Limb (tissue), 2 donors: ENCODE measurements around the gene ISYNA1.

Experiments used
- DNase-seq, 2 donors: peaks; one replicate each; pipeline ENCODE4 v3.0.0-alpha.2; 2016; ENCODE audit errors: extremely low spot score in 2 of 2

Gene ISYNA1

DNA sequence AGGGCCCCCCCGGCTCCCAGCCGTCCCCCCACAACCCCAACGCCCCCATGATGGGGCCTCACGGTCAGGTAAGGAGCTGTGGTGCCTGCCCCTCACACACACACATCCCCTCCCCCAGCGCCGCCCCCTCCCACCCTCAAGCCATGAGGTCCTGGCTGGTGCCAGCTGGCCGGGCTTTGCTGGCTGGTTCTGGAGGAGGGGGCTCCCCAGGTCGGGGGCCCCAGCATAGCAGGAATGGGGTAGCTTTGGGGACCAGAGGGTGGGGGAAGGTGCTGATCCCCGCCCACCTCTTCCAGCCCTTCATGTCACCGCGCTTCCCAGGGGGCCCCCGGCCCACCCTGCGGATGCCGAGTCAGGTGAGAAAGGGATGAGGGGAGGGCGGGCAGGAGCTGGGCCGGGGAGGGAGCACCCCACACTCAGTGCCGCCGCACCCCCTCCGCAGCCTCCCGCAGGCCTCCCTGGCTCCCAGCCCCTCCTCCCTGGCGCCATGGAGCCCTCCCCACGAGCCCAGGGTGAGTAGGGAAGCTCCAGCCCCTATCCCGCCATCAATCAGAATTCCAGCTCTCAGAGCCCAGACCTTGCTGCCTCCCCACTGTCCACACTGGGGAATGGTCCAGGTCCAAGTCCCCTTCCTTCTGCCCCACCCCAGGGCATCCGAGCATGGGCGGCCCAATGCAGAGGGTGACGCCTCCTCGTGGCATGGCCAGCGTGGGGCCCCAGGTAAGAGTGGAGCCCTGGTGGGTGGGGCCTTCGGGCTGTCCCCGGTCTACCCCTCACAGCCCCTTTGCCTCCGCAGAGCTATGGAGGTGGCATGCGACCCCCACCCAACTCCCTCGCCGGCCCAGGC, 6.4 kb downstream of the ISYNA1 start:
- DNase-seq = no peak

- no peak for DNase-seq
Measured at GRCh38 chr19:18430417-18431144, 7.4 kb downstream of the ISYNA1 start.

DNA sequence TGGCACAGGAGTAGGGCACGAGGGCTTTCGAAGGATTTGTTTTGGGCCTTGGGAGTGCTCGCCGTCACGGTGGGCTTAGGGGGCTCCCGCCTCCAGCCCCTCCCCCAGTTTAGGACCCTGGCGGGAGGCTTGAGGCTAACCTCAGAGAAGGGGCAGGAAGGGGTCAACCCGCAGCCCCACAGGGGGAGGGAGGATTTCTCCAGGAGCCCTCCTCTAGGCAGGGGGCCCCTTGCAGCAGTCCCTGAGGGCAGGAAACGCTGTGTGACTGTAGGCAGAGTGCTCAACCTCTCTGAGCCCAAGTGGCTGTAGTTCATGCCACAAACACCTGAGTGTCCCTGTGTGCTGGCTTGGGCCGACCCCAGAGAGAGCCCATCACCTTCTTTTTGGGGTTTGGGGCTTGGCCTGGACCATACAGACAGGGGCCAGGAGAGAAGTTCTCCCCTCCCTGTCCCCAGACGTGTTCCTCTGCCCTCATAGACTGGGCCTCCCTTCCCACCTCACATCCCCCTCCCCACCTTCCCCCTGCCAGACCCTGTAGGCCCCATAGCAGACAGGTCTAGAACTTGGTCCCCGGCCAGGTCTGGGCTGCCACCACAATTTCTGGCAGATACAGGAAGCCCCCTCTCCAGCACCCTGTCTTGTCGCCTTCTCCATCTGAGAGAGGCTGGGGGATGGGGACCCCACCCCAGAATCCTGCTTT, 8.1 kb downstream of the ISYNA1 start:
- no peak for DNase-seq

- peak; percentile 86 to 92 for DNase-seq
Measured at GRCh38 chr19:18428787-18429674, 8.9 kb downstream of the ISYNA1 start.

- DNase-seq = no peak
Measured at GRCh38 chr19:18428173-18428786, 9.7 kb downstream of the ISYNA1 start.

DNA sequence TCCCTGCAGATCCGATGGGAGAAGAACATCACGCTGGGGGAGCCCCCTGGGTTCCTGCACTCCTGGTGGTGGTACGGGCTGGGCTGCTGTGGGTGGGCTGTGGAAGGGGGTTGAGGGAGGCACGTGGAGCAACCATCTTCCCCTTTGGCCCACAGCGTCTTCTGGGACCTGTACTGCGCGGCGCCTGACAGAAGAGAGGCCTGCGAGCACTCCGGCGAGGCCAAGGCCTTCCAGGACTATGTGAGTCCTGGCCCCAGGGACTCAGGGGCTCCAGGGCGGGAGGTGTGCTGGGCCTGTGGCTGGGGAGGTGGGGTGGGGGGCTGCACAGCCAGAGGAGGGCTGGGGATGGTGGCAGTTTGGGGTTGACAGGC, 10.2 kb downstream of the ISYNA1 start:
- no peak for DNase-seq

- DNase-seq = no peak
Measured at GRCh38 chr19:18427080-18427742, 10.7 kb downstream of the ISYNA1 start.

- no peak for DNase-seq
Measured at GRCh38 chr19:18426416-18426767, 11.5 kb downstream of the ISYNA1 start.

- DNase-seq = peak in 1 of 2 donors; percentile 43
Measured at GRCh38 chr19:18425515-18426415, 12.2 kb downstream of the ISYNA1 start.

DNA sequence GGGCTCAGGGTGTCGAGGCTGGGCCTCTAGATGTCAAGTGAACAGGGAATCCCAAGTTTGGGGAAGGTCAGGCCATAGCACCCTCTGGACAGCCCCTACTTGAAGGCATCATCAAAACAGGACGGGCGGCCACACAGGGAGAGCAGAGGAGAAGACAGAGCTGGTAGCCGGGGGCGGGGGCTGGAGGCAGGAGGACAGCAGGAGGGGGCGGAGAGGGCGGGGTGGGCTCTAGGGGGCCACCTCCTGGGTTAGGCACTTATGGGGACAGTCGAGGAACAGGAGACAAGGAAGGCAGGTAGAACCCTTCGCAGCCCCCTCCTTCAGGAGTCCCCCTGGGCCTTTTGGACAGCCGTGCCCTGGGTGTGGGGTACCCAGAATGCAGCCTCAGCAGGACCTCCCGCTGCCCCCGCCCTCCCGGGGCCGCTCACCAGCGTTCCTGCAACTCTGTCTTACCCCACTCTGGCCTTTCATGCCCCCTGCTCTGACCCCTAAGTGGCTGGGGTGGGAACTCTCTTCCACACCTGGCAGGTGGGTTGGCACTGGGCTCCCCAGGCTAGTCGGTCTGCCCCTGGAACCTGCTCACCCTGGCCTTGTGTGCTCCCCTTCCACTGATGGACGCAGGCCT, 12.9 kb downstream of the ISYNA1 start:
- no peak for DNase-seq

GRCh38 chr19:18424122-18424889, 13.6 kb downstream of the ISYNA1 start:
- no peak for DNase-seq

- DNase-seq = no peak
Measured at GRCh38 chr19:18423258-18424020, 14.5 kb downstream of the ISYNA1 start.

DNA sequence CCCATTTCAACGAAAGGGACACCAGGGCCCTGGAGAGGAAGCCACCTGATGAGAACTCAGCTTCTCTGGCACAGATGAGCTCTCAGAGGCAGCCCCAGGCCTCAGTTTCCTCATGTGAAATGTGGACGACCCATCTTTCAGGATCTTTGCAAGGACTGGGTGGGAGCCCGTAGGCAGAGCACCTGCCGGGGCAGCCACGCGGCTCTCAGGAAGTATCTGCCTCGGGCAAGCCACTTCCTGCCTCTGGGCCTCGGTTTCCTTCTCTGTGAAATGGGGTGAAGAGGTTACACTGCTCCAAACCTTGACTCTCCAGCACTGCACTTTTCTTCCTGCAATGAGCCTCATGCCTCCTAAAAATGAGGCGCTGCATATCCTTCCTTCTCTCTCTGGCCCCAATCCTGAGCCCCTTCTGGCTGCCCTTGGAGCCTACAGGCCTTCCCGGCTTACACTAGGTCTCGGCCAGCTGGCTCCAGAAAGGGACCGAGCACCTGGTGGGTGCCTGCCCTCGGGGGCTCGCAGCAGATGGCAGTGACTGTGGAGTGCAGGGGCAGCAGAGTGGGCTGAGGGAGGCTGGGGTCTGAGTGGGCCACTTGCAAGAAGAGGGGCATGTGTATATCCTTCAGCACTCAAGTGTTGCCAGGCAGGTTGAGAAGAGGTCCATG, 15.3 kb downstream of the ISYNA1 start:
- no peak for DNase-seq

DNA sequence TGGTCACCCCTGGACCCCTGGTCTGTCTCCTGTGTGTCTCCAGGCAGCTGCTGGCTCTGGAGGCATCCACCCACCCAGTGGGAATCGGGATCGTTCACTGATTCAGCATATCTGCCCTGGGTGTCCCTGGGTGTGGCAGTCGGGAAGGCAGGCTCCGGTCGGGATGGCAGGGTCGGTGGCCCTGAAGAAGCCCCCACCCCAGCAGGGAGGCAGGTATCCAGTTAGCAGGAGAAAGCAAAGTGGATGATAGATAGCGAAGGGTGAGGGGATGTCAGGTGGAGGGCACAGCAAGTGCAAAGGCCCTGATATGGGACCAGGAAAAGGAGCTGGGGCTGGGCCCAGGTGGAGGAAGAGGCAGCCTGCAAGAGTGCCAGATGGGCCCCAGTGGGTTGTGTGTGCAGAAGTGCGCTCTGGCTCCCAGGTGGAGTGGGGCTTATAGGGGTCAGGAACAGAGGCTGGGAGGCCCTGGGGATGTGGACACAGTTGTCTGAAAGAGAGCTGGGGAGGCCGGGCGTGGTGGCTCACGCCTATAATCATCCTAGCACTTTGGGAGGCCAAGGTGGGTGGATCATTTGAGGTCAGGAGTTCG, 16.5 kb downstream of the ISYNA1 start:
- peak in 1 of 2 donors; percentile 33 for DNase-seq

DNA sequence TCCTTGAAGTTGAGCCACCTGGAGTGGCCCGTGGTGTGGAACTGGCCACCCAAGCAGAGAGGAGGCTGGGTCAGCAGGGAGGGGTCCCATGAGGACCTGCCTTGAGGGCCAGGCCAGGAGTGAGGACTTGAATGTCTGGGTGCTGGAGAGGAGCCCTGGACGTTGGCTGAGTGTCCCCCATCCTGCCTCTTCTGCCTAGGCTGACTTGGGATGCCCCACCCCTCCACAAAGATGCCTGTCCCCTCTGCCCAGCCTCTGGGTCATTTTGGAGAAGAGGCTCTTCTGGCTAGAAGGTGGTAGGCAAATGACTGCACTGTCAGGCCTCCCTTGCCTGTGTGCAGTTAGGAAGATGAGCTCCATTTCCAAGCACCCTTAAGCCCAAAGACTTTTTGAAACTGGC, 17.0 kb downstream of the ISYNA1 start:
- no peak for DNase-seq

GRCh38 chr19:18419699-18420460, 18.1 kb downstream of the ISYNA1 start:
- peak in 1 of 2 donors; percentile 74 for DNase-seq
